H54 (cell line): ENCODE results near the gene DACH1.

Experiments
- DNase-seq: peaks from one replicate; pipeline ENCODE4 v3.0.0; 2011; ENCODE audit warnings: low spot score, mixed read lengths; ENCODE audit not compliant: insufficient read length
- FAIRE-seq: peaks from 3 replicates; lab custom pipeline; 2011; peaks lifted over from hg19 to GRCh38; lab: Jason Lieb, UNC
- POLR2A ChIP-seq: IDR thresholded peaks from 2 replicates; pipeline ENCODE4 v1.6.1; 2011; ENCODE audit warnings: low read depth, mild to moderate bottlenecking, low read length

Gene DACH1

DNA sequence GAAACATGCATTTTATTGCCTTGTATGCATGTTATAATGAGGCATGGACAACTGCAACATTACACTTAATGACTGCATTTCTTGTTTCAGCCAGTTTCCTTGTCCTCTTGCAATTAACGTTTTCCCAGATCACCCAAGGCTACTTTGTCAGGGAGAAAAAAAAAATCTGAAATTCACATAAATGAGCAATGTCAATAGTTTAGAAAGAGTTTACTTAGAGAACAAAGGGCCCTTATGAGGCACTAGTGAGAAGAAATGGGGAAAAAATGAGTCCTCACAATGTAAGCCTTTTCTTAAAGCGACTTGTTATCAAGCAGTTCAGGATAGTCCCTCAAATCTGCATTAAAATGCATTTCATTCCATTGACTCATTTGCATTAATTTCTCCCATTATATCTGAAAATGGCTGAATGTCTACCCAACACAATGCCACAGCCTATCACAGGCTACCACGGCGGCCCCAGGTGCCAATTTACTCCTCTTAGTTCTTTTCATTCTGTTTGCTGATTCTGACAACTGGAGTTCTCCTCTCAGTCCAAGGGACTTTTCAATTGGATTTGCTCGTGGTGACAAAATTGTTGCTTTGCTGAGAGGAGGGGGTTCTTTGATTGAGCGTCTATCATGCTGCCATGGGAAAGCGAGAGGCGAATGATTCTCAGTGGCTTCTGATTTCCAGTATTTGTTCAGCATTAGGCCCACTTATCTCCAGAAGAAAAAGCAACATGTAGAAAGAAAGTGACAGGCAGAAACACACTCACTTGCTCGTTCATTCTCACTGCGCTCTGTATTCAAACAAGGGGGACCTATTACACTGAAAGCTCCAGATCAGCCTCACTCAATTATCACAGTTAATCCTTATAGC is 107.1 kb downstream of the DACH1 start:
- TF ChIP-seq POLR2A = no peak
- DNase-seq (no peak), FAIRE-seq (no peak)

DNA sequence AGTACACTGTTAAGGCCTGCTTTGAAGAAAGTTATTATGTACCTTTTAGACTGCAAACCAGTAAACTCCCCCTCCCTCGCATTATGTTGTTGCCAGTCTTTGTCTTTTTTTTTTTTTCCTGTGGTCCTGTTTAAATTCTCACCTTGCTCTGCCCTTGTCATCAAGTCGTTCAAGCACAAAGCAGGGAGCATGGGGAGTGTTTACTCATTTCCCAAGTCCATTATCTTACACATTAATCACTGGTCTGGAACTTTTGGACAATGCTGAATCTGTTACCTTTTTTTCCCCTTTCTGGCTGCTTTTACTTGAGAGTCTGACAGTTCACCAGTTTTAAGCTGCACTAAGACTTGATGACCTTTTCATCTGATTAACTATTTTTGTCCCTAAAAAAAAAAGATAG is 108.2 kb downstream of the DACH1 start:
- TF ChIP-seq POLR2A = no peak
- DNase-seq = no peak
- no peak for FAIRE-seq

DNA sequence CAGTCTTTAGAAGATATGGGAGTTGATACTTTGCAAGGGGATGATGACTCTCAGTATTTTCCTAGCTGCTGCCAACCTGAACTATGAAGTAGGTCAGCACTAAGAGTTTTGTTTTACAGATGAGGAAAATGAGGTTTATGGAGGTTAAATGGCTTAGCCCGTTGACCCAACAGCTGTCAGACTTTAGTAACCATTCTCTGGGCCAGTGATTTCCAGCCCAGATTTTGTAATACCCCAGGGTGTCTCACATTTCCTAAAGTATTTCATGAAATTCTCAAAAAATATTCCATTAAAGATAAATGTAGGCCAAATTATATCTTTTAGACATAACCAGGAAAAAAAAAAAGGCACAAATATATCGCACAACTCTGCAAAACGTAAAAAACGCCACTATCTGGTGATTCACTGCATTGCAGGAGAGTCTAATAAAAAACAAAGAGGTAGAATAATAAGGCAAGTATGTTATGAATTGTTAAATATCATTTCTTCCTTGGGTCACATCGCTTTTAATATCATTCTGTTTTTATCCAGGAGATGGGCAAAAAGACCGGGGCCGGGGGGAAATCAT is 112.5 kb downstream of the DACH1 start:
- FAIRE-seq (no peak), DNase-seq (no peak)
- TF ChIP-seq POLR2A = no peak

DNA sequence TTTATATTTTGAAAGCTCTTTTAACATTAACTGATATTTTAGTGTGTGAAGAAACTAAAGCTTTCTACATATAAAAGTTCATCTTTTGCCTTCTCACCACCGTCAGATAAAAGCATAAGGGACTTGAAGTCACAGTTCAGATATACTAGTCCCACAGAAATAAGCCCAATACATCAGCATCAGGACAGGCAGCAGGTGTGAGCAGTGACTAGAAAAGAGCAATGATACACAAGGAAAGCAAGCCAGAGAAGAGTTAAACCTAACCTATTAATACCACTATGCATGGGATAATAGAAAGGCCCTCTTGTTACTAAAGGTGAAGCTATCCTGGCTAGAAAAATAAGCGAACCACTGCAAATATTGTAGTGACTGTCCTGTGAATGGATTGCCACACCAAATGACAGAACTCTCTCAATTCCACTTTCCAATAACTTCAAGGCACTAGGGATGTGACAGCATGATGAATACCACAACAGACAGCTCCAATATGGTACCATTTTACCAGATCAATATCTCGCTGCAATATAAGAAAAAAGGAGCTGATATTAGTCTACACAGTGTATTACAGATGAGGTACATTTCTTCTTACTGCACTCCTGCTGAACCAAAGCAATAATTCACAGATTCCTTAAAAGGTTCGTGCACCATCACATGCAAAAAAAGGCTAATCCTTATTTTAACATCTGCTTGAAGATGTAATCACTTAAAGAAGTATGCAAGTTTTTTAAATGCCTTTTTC is 114.1 kb downstream of the DACH1 start:
- TF ChIP-seq POLR2A = no peak
- DNase-seq (no peak), FAIRE-seq (no peak)

DNA sequence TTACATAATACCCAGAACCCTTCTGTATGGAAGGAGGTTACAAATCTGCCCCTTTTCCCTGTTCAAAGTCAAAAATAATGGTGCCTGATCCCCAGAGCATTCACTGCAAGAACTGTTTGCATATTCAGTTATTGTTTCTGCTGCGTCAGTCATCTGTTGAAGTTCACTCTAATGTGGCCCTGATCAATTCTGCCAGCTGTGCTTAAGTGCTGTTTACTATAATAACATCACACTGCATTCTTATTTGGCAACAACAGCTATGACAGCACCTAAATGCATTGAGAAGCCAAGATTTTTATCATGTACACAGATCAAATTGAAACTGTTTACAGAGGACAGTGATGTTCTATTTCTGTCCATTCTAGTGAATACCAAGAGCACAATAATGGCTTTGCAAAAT is 115.9 kb downstream of the DACH1 start:
- no peak for FAIRE-seq
- no peak for TF ChIP-seq POLR2A
- no peak for DNase-seq

DNA sequence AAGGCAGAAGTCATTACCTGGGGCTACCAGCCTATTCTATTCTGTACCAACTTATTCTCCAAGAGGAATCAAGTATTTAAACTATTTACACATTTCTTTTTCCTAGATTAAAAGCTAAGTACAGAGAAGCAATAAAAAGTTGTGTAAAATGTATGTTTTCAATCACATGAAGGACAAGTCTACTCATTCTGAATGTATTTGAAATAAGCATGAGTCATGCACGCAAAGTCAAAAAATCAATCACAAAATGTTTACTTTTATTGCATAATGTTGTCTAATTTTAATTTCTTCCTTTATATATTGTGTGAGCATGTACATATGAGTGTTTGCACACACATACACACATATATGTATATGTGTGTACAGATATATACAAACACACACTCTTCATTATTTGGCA is 136.7 kb downstream of the DACH1 start:
- DNase-seq (no peak), FAIRE-seq (no peak)
- no peak for TF ChIP-seq POLR2A

DNA sequence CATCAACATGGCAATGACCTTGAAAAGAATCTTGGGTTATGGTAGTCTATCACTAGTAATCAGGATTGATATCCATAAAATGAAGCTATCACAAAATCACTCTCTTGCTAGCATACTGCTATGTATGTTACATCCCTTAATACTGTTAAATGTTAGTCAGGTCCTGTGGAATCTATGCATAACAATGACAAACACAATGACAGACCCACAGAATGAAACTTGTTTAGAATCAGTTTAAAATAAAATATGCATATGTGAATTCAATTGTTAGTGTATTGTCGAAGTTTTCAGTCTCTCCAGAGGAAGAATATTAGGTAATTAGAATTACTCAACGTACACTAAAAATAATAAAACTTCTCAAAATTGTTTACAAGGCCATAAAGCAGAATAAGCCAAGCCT is 137.6 kb downstream of the DACH1 start:
- FAIRE-seq (no peak), DNase-seq (no peak)
- no peak for TF ChIP-seq POLR2A

DNA sequence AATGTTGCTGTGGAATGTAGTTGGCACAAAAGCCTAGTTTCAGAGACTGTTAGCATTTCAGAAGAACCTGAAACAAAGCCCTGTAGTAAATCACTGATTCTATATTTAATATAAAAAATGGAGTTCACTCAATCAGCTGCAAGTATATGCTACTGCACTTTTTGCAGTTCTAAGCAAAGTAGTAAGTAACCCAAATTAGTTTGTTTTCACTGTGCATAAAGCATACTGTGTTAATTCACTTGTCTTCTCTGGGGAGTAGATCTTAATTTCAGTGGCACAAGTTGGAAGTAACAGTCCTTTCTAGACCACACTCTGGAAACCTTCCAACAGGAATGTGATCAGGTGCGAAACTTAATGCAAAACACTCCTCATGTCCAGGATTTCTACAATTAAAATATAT is 139.3 kb downstream of the DACH1 start:
- DNase-seq = no peak
- no peak for FAIRE-seq
- no peak for TF ChIP-seq POLR2A

DNA sequence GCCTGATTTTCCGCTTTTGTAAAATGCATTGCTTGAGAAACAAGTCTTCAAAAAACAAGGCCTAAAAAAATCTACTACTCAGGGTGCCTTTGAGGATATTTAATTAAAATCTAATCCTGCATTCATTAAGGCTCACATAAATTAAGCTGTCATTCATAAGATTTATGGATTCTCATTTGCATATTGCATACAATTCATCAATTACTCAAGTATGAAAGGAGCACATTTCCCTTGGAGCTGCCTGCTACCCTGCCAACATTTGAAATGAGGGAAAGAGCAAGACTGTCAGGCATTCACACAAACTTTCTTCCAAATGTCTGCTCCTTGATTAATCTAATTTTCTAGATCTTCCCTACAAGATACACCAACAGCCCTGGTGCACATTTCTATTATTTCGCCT is 140.0 kb downstream of the DACH1 start:
- DNase-seq (no peak), FAIRE-seq (no peak)
- TF ChIP-seq POLR2A = no peak

DNA sequence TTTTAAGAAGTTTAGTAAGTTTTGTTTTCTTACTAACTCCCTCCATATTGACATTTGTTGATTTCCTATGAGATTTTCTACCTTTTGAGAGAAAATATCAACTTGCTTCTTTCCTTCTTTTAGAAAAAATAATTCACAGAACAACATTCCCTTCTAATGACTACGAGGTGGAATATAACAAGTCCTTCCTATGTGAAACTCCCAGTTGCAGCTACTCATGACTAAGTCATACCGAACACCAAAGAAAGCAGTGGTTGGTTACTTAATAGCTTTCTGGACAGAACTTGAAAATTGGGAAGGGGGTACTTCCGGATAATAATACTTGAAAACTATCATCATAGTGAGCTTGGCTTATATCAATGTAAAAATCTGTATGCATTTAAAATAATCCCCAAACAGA is 144.8 kb downstream of the DACH1 start:
- no peak for DNase-seq
- TF ChIP-seq POLR2A = no peak
- no peak for FAIRE-seq

DNA sequence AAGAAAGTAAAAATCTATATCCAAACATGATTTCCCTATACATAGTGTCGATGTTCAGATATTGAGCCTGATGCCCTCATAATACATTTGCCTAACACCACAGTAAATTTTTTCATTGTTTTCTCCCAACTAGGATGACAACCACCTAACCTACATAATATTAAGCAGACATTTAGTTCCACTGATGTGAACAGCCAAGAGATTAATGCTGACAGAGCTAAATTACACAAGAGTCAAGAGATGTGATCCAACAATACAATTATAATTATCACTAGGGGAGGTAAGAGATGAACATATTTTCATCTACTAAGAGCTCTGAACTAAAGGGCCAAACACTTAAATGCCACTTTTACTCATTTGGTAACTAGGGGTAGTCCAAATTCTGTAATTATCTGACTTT is 145.9 kb downstream of the DACH1 start:
- TF ChIP-seq POLR2A = no peak
- DNase-seq = no peak
- no peak for FAIRE-seq

DNA sequence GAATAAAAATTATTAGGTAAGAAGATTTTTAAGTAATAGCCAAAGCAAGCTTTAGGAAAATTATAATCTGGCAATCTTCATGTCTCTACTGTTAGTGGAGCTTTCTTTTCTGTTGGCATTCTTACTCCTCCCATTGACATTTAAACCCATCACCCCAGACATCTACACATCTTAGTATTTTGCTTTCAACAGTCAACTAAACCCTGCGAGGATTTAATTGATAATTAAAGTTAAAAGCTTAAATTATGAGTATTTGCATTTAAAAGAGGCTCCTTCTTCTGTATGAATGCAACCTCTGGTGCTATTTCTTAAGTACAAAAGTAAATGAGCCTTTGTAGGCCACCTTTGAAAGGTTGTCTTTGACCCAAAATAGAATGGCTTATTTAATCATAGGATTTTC is 148.1 kb downstream of the DACH1 start:
- no peak for FAIRE-seq
- no peak for DNase-seq
- no peak for TF ChIP-seq POLR2A

DNA sequence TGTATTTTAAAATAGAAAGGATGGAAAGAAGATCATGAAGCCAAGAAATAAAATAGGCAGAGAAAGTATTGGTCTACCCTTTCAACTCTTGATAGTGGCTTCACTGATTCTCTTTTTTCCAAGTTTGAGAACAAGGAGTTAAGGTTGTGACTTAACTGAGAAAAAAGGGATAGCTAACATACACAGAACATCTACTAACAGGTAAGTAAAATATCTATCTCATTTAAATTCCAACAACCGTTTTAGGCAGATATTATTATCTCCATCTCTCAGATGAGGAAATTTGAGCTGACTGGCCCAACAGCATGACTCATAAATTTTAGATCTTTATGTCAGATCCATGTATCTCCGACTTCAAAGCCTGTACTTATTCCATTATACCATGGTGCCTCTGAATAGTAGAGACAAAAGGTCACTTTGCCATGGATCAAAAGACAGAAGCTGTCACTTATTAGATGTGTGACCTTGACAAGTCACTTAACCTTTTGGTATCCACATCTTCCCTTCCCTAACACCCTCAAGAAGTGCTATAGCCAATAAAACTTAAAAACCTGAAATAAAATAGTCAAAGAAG is 152.1 kb downstream of the DACH1 start:
- FAIRE-seq (no peak), DNase-seq (no peak)
- TF ChIP-seq POLR2A = no peak
